Glutamatergic neuron (in vitro differentiated cells): ENCODE measurements around the gene F13A1. TPM values are rescaled to one million over a fixed set of nuclear protein-coding genes. Genes with fewer than 3 reads are reported as not detected.

ENCODE experiments used
- DNase-seq: peaks from one replicate; pipeline ENCODE4 v3.0.0; 2022
- H3K27ac Mint-ChIP-seq: one replicate; pipeline ENCODE4 v1.8.0; 2020; ENCODE audit warnings: mild to moderate bottlenecking, mixed read lengths, inconsistent platforms; ENCODE audit not compliant: unreplicated experiment
- H3K27me3 Mint-ChIP-seq: one replicate; pipeline ENCODE4 v1.8.0; 2020; ENCODE audit warnings: mild to moderate bottlenecking, moderate library complexity, mixed read lengths, inconsistent platforms; ENCODE audit not compliant: unreplicated experiment
- H3K36me3 Mint-ChIP-seq: one replicate; pipeline ENCODE4 v1.8.0; 2020; ENCODE audit warnings: mild to moderate bottlenecking, mixed read lengths, inconsistent platforms; ENCODE audit not compliant: unreplicated experiment
- H3K4me1 Mint-ChIP-seq: one replicate; pipeline ENCODE4 v1.8.0; 2020; ENCODE audit warnings: mild to moderate bottlenecking, low read depth, mixed read lengths, inconsistent platforms; ENCODE audit not compliant: unreplicated experiment
- H3K4me3 Mint-ChIP-seq: one replicate; pipeline ENCODE4 v1.8.0; 2020; ENCODE audit warnings: mild to moderate bottlenecking, mixed read lengths, inconsistent platforms; ENCODE audit not compliant: unreplicated experiment
- H3K9me3 Mint-ChIP-seq: one replicate; pipeline ENCODE4 v1.8.0; 2020; ENCODE audit warnings: mild to moderate bottlenecking, moderate library complexity, mixed read lengths, inconsistent platforms; ENCODE audit not compliant: unreplicated experiment
- total RNA-seq: library from RNA; stranded (reverse); fragmentation: NEBNext Ultra II Directional; extraction: Animal tissue kit (Norgen Biotek cat#: 25700); gene quantifications from one replicate; pipeline ENCODE4 v1.2.1, GENCODE V29; 2021; ENCODE audit not compliant: unreplicated experiment
- TF ChIP-seq, protein P1 (sequence below): fragments of 200-600 bp; sonication (generic); IDR thresholded peaks from one replicate; pipeline ENCODE4 v1.5.0; 2021; ENCODE audit not compliant: partially characterized antibody, unreplicated experiment

Gene F13A1
- total RNA-seq, 1 donor from 2014 or later = not detected

DNA sequence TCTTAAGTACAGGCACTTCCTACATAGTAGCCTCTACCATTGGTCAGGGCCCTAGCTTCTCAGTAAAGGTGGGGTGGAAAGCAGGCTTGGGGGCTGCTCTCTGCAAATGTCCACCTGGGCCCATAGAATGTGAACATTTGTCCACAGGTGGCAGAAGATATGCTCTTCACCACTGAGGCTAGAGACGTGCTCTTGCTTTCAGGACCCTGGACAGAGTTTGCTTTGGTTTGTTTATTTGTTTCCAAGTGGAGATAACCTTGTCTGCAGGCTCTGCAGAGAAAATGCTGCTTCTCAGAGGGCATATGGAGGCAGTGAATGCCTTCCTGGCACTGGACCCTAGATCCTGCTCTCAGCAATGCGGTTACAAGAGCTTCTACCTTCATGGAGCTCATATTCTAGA is 129.0 kb downstream of the F13A1 start:
- Mint-ChIP-seq H3K36me3 (no peaks in the 10 kb centered on the region), H3K4me1 (peaks cover 1% of the 10 kb centered on the region), H3K9me3 (no peaks in the 10 kb centered on the region), H3K4me3 (no peak overlapping the region), H3K27ac (no peak overlapping the region), H3K27me3 (peaks cover 4% of the 10 kb centered on the region)
- no peak for DNase-seq
- TF ChIP-seq, protein P1, sequence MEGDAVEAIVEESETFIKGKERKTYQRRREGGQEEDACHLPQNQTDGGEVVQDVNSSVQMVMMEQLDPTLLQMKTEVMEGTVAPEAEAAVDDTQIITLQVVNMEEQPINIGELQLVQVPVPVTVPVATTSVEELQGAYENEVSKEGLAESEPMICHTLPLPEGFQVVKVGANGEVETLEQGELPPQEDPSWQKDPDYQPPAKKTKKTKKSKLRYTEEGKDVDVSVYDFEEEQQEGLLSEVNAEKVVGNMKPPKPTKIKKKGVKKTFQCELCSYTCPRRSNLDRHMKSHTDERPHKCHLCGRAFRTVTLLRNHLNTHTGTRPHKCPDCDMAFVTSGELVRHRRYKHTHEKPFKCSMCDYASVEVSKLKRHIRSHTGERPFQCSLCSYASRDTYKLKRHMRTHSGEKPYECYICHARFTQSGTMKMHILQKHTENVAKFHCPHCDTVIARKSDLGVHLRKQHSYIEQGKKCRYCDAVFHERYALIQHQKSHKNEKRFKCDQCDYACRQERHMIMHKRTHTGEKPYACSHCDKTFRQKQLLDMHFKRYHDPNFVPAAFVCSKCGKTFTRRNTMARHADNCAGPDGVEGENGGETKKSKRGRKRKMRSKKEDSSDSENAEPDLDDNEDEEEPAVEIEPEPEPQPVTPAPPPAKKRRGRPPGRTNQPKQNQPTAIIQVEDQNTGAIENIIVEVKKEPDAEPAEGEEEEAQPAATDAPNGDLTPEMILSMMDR = no peak

DNA sequence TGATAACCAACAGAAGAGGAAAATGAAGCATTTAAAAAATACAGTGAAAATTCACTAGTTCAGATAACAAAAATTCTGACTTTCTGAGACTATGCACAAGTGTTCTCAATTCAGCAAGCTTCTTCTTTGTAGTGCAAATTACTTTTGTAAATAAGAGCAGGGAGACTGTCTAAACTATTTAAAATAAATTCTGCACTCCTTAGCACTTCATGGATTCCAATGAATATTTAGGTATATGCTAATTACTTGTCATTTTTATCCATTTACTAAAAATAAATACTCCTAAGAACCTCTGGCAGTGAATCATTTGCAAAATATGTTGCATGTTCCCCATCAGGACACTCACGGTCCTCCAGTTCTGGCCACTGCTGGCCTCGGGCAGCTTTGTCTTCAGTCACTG is 139.8 kb downstream of the F13A1 start:
- Mint-ChIP-seq H3K4me1 (peaks cover 21% of the 10 kb centered on the region), H3K9me3 (peaks cover 4% of the 10 kb centered on the region), H3K4me3 (no peak overlapping the region), H3K27me3 (peaks cover 8% of the 10 kb centered on the region), H3K27ac (peak overlapping the region; percentile 26), H3K36me3 (no peaks in the 10 kb centered on the region)
- no peak for DNase-seq
- TF ChIP-seq, protein P1 = no peak

DNA sequence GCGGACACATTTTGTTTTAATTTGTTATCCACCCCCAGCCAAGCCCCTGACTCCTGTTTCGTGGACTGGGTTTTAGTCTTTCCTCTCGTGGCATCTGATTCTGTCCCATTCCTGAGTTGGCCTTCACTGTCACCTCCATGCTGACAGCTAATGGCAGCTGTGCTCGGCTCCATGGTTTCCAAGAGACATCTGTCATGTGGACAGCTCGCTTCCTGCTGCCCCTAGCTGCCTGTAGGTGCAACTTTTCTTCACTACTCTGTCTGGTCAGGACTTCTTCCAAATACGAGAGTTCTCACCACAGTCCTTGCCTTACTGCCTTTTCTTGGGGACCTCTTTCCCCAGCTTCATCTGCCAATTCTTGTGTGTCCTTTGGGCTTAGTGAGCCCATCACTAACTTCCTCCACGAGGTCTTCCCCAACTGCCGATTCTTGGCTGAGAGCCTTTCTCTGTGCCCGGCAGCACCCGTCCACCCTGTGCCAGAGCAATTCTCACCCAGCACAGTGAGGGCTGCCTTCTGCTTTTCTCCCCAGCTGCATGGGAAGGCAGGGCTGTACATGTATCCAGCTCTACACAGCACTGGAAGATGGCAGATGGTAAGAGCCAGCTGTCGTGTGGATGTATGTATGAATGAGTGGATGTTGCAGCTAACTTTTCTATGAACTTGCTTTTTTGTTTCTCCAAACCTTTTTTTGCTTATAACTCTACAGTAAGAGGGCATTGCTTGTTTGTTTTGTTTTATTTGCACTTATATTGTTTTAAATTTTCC is 140.4 kb downstream of the F13A1 start:
- TF ChIP-seq, protein P1 = no peak
- peaks cover 8% of the 10 kb centered on the region for H3K27me3 Mint-ChIP-seq
- H3K27ac Mint-ChIP-seq = peak overlapping the region; percentile 91
- H3K36me3 Mint-ChIP-seq = no peaks in the 10 kb centered on the region
- DNase-seq = peak; percentile 31
- peaks cover 21% of the 10 kb centered on the region for H3K4me1 Mint-ChIP-seq
- peaks cover 4% of the 10 kb centered on the region for H3K9me3 Mint-ChIP-seq
- peak overlapping the region; percentile 43 for H3K4me3 Mint-ChIP-seq

DNA sequence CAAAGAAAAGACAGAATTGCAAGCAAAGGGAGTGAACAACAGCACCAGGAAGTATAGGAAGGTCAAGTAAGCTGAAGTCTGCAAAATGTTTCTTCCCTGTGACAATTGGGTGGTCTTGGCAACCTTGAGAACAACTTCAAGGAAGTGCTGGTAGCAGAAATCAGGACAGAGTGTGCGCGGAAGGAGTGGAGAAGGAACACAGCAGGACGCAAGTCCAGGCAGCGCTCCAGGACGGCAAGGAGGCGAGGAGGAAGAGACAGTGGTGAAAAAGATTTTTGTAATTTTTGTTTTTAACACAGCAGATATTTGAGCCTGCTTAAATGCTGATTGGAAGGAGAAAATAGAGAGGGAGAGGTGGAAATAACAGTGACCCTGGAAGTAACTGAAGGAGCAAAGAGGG is 141.7 kb downstream of the F13A1 start:
- H3K9me3 Mint-ChIP-seq = peaks cover 4% of the 10 kb centered on the region
- H3K4me1 Mint-ChIP-seq = peaks cover 21% of the 10 kb centered on the region
- peaks cover 8% of the 10 kb centered on the region for H3K27me3 Mint-ChIP-seq
- no peak overlapping the region for H3K27ac Mint-ChIP-seq
- TF ChIP-seq, protein P1 = no peak
- DNase-seq = no peak
- H3K36me3 Mint-ChIP-seq = no peaks in the 10 kb centered on the region
- H3K4me3 Mint-ChIP-seq = no peak overlapping the region

DNA sequence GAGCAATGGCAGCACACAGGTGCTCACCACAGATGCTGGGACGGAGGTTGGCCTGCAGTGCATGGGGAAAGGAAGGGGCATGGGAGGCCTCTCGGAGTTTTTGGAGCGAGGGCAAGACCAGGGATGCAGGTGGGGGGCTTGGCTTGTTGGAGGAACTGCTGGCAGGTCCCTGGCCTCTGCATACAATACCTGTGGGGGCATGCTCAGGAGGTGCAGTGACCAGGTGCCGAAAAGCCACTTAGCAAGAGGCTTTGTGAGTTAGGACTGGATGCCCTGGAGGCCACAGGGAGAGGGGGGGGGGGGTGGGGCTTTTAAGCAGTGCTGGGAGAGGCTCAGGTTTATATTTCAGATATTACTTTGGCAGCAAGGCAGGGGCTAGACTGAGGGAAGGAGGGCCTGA is 142.7 kb downstream of the F13A1 start:
- no peak overlapping the region for H3K27ac Mint-ChIP-seq
- H3K27me3 Mint-ChIP-seq = peaks cover 8% of the 10 kb centered on the region
- H3K36me3 Mint-ChIP-seq = no peaks in the 10 kb centered on the region
- peaks cover 21% of the 10 kb centered on the region for H3K4me1 Mint-ChIP-seq
- no peak for DNase-seq
- no peak overlapping the region for H3K4me3 Mint-ChIP-seq
- H3K9me3 Mint-ChIP-seq = peaks cover 4% of the 10 kb centered on the region
- TF ChIP-seq, protein P1 = no peak
